HG03520 (cell line): ENCODE data around the gene SLC25A17.
"Not testable (repeated sequence)": the region's sequence is repeated elsewhere in the genome, so short reads cannot be mapped to it uniquely, and the experiment has no call there.

Source experiments
- ATAC-seq: cut with Tn5 transposase; IDR thresholded peaks from one replicate; pipeline ENCODE4 v1.9.1; 2021; ENCODE audit warnings: mild to moderate bottlenecking, moderate library complexity; ENCODE audit not compliant: unreplicated experiment

SLC25A17 gene

GRCh38 chr22:40721266-40721665 is 97.9 kb downstream of the SLC25A17 start:
- ATAC-seq, result no peak

GRCh38 chr22:40720538-40721256 is 98.4 kb downstream of the SLC25A17 start:
- no peak for ATAC-seq

GRCh38 chr22:40720156-40720537 is 99.0 kb downstream of the SLC25A17 start:
- not testable (repeated sequence) for ATAC-seq
